ENCODE measurements around the gene SEZ6L2.
"Not testable (repeated sequence)": the region's sequence is repeated elsewhere in the genome, so short reads cannot be mapped to it uniquely, and the experiment has no call there.

The SEZ6L2 gene

DNA sequence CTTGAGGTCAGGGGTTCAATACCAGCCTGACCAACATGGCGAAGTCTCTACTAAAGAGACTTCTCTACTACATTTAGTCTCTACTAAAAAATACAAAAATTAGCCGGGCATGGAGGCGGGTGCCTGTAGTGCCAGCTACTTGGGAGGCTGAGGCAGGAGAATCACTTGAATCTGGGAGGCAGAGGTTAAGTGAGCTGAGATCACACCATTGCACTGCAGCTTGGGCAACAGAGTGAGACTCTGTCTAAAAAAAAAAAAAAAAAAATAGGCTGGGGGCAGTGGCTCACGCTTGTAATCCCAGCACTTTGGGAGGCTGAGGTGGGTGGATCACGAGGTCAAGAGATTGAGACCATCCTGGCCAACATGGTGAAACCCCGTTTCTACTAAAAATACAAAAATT, 10.5 kb upstream of the SEZ6L2 start:
- DNase-seq: not testable (repeated sequence)

DNA sequence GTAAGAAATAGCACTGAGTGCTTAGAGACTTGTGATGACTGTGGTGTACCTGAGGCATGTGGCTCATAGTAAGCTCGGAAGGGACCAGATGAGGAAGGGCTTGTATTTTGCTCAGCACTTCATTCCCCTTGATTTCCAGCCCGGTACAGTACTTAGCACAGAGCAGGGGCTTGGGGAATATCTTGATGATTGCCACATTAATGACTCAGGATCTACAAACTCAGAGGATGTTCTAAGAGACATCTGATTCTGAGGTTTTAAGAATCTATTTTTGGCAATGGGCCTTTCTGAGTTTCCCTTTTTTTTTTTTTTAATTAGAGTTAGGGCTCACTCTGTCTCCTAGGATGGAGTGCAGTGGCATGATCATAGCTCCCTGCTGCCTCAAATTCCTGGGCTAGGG, 10.0 kb upstream of the SEZ6L2 start:
- DNase-seq: no peak

DNA sequence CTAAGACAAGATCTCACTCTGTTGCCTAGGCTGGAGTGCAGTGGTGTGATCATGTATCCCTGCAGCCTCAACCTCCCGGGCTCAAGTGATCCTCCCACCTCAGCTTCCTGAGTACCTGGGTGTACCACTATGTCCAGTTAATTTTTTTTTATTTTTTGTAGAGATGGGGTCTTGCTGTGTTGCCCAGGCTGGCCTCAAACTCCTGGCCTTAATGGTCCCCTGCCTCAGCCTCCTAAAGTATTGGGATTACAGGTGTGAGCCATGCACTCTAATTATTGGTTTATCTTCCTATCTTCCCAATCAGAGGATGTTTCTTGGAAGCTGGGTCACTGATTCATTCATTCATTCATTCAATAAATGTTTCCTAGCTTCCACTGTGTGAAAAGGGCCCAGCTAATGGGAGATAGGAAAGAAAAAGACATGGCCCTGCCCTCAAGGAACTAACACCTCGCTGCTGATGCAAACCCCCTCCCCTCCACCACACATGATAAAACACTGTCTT, 9.4 kb upstream of the SEZ6L2 start:
- DNase-seq: no peak

DNA sequence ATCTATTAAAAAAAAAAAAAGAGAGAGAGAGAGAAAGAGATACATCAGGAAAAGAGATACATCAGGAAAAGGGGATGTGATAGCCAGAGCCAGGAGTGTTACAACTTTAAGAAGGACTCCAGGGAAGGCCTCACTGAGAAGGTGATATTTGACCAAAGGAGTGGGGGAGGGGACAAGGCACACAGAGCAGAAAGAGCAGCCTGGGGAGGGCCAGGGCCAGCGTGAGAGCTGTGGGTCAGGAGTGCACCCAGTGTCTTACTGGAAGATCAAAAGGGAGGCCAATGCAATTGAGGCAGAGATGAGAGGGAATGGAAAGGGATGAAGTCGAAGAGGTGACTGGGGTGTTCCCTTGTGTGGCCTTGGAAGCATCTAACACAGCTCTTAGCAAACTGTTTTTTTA, 8.6 kb upstream of the SEZ6L2 start:
- no peak for DNase-seq

DNA sequence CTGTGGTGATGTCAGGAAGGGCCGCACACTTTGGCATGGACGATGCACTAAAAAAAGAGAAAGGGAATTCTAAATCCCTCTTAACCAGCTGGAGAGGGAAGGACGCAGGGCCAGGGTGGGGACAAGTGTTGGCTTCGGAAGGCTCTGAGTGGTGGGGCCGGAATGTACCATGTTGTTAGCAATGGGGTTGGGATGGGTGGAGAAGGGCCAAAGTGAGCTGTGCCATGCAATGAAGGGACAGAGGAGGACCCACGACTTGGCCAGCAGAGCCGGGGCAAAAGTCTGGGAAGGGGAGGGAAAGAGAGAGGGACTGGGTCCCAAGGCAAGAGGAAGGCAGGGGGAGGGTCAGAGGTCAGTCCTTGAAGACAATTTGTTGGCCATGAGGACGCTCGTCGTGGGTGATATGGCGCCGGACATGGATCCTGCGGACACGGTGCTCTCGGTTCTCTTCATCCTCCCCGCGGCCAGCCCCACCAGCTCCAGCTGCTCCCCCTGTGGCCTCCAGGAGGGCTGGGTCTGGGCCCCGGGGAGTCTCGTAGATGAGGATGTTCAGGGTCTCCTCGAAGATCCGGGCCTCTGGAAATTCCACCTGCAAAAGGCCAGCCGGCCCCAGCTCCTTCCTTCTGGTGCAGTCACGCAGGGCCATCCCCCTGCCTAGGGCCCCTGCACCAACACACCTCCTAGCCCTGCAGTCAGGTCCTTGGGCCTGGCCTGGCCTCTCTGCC, 7.3 kb upstream of the SEZ6L2 start:
- no peak for DNase-seq

GRCh38 chr16:29905668-29906067, 6.3 kb upstream of the SEZ6L2 start:
- DNase-seq: no peak

DNA sequence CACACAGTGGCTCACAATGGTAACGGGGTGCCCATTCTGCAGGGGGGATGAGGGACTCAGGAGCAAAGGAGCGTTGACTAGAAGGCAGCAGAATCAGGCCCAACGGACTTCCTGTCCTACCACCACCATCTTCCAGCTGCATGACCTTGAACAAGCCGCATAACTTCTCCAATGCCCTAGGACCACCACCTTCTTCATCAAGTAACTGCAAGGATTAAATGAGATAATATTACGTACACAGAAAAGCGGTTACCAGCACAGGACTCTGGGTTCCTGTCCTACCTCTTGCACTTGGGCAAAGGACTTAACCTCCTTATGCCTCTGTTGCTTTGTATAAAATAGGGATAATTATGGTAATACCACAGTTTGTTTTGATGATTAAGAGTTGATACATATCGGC, 5.6 kb upstream of the SEZ6L2 start:
- no peak for DNase-seq

DNA sequence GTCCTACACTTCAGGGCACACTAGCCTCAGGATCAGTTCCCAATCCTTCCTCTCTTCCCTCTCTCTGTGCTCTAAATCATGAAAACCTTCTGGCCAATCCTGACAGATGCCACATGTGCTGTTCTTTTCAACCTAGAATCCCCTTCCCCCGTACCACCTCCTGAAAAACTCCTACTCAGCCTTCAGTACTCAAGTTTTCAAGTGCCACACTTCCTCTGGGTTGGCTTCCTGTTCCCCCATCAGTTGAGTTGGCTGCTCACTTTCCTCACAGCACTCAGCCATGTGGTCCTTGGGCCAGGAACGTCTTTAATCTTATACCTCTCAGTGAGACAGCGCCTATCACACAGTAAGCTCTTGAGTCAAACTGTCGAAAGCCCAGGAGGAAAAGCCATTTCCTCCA, 4.2 kb upstream of the SEZ6L2 start:
- DNase-seq: no peak

DNA sequence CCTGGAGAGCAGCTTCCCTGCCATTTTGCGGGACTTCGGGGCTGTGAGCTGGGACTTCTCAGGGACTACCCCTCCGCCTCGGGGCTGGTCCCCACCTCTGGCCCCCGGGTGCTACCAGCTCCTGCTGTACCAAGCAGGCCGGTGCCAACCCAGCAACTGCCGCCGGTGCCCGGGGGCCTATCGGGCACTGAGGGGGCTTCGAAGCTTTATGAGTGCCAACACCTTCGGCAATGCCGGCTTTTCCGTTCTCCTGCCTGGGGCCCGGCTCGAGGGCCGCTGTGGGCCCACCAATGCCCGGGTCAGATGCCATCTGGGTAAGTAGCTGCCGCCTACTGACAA, 2.2 kb upstream of the SEZ6L2 start:
- no peak for DNase-seq

DNA sequence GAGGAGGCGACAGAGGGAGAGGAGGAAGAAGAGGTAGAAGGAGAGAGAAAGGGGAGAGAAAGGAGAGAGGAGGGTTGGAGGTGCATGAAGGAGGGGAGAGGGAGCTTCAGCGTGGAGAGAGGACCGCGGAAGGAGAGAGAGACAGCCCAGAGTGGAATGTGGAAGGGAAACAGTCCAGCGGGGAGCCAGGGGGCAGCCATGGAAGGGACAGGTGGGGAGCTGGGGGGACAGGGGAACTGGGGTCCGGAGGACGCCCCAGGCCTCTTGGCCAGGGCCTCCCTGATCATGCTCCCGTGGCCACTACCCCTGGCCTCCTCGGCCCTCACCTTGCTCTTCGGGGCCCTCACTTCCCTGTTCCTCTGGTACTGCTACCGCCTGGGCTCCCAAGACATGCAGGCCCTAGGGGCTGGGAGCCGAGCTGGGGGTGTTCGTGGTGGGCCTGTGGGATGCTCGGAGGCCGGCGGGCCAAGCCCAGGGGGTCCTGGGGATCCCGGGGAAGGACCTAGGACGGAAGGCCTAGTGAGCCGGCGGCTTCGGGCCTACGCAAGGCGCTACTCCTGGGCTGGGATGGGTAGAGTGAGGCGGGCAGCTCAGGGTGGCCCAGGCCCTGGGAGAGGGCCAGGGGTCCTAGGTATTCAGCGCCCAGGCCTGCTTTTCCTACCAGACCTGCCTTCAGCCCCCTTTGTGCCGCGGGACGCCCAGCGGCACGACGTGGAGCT, 1.7 kb upstream of the SEZ6L2 start:
- no peak for DNase-seq

GRCh38 chr16:29900102-29900887, 945 bp upstream of the SEZ6L2 start, which contains the start of gene ASPHD1:
TSS of gene ASPHD1 (plus strand) at chr16:29900488. CDS start at chr16:29900972, 484 bp downstream.
- peak; percentile 59 for DNase-seq

- DNase-seq: no peak
Measured at GRCh38 chr16:29898804-29899515, 390 bp downstream of the SEZ6L2 start.

DNA sequence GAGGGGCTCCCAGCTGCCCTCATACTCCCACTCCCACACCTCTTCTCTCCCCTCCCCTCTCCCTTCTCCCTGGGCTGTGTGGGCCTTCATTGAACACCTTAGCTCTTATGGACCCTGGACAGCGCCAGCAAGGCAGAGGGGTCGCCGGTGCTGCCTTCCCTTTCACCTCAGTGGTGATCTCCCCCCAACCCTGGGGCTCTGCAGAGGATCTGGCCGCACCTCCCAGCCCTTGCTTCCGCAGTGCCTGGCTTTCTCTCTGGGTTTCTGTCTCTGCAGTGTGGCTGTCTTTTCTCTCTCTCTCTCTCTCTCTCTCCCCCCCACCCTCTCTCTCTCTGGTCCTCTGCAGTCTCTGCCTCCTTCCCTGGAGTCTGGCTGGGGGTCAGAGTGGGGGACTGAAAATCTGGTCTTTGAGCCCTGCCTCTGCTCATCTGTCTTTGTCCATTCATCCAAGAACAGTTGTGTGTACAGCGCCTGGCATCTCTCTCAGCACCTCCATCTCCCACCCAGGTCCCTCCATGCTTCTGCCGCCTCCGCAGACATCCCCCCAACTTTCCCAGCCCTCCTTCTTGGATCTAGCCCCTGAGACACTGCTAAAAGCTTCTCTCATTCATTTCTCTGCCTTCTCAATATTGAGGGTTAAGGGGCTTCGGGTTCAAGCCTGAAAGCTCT, 1.1 kb downstream of the SEZ6L2 start:
- no peak for DNase-seq

DNA sequence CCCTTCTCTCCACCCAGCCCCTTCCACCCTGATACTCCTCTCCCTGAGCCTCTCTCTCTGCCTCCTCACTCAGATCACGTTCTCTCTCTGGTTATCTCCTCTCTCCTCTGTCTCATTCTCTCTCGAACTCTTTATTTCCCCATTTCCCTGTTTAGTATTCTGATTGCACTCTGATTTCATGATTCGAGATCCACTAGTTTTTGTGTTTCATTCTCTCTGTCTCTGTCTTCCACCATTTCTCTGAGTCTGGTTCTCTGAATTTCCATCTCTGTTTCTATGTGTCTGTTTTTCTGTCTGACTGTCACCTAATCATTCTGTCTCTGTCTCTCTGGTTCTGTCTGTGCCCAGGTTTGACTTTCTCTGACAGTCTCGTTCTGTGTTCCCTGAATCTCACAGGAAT, 2.0 kb downstream of the SEZ6L2 start:
- DNase-seq: no peak

GRCh38 chr16:29896841-29897240, 2.5 kb downstream of the SEZ6L2 start:
- DNase-seq: no peak

DNA sequence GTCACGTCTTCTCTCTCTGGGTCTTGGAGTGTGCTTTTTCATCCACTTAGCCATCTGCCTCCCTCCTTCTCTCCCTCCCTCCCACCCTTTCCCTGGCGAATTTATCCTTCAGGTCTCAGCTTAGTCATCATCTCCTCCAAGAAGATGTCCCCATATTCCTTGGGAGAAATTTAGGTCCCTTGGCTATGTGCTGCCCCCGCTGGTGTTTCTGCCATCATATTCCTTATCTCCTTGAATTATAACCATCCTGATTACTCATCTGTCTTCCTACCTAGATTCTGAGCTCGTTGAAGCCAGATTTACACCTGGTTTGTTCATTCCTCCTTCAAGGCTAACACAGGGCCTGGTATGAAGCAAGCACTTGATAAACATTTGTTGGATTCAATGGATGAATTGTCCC, 5.0 kb downstream of the SEZ6L2 start:
- no peak for DNase-seq

DNA sequence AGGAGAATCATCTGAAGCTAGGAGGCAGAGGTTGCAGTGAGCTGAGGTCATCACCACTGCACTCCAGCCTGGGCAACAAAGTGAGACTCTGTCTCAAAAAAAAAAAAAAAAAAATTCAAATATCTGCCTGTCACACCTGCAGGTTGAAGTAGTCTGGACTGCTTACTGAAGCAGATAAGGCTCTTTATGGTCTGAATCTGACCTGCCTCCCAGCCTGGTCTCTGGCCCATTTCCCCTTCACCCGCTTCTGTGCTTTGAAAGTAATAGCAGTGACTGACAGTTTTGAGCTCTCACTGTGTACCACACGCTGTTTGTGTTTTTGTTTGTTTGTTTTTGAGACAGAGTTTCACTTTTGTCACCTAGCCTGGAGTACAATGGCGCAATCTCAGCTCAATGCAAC, 5.8 kb downstream of the SEZ6L2 start:
- DNase-seq: no peak

- DNase-seq: no peak
Measured at GRCh38 chr16:29892458-29892813, 6.9 kb downstream of the SEZ6L2 start.

- no peak for DNase-seq
Measured at GRCh38 chr16:29891525-29892457, 7.6 kb downstream of the SEZ6L2 start.

GRCh38 chr16:29889372-29889771, 10.0 kb downstream of the SEZ6L2 start:
- not testable (repeated sequence) for DNase-seq

- DNase-seq: no peak
Measured at GRCh38 chr16:29883987-29884386, 15.4 kb downstream of the SEZ6L2 start.
